ENCODE data around the gene MINDY4.

MINDY4 gene

GRCh38 chr7:30881448-30881847, 110.2 kb downstream of the MINDY4 start:
- no peak overlapping the region for H2BK5ac ChIP-seq (ENCODE audit: low read length)
- H3K27ac ChIP-seq (replicated peaks; ENCODE audit: low read length) = no peak overlapping the region
- H2BK15ac ChIP-seq (ENCODE audit: low read length) = peak overlapping the region; percentile 68
- H3K4me3 ChIP-seq (ENCODE audit: low read length in 2 of 2) = no peak overlapping the region
- peak overlapping the region; percentile 81 for H3K18ac ChIP-seq (ENCODE audit: low read length)
- no peak overlapping the region for H3K14ac ChIP-seq (ENCODE audit: low read length)
- H4K8ac ChIP-seq (ENCODE audit: low read depth, low read length) = no peak overlapping the region
- no peak overlapping the region for H3K23ac ChIP-seq (ENCODE audit: low read depth, low read length, poor library complexity)
- peaks cover 20 to 37% of the 10 kb centered on the region in 2 donors for H3K4me1 ChIP-seq (ENCODE audit: control insufficient read depth in 2 of 2, insufficient read depth in 1 of 2, low read depth in 1 of 2, low read length in 2 of 2)
- H2BK120ac ChIP-seq (ENCODE audit: low read depth, low read length) = no peak overlapping the region
- H4K91ac ChIP-seq (ENCODE audit: low read depth, low read length, poor library complexity) = no peak overlapping the region
- no peak overlapping the region for H3K4ac ChIP-seq (ENCODE audit: low read length)
- WGBS, 2 donors (ENCODE audit: extremely low coverage in 2 of 2, insufficient read length in 2 of 2, insufficient replicate concordance in 1 of 2) = no CpG with 5 or more reads among the region's 7 CpGs
- no peak for DNase-seq (ENCODE audit: low spot score)
- H2BK12ac ChIP-seq (ENCODE audit: low read length) = no peak overlapping the region
- H3K9me3 ChIP-seq (replicated peaks in 1 of 2; ENCODE audit: control insufficient read depth in 2 of 2, insufficient read depth in 1 of 2, low read depth in 1 of 2, low read length in 2 of 2) = no peaks in the 10 kb centered on the region
- H3K4me2 ChIP-seq (ENCODE audit: insufficient read depth, low read length, poor library complexity, severe bottlenecking) = no peak overlapping the region
- no peaks in the 10 kb centered on the region for H3K79me1 ChIP-seq (ENCODE audit: low read depth, low read length)
- H3K27me3 ChIP-seq (ENCODE audit: control insufficient read depth in 3 of 3, insufficient read depth in 3 of 3, low read depth in 1 of 3, low read length in 3 of 3) = no peaks in the 10 kb centered on the region
- no peak overlapping the region for H3K9ac ChIP-seq (ENCODE audit: low read depth, low read length, poor library complexity)
- peak overlapping the region; percentile 23 for H2AK5ac ChIP-seq (ENCODE audit: low read depth, low read length)
- H2AFZ ChIP-seq (ENCODE audit: low read length) = no peak overlapping the region
- H3K36me3 ChIP-seq (replicated peaks in 1 of 2; ENCODE audit: control insufficient read depth in 2 of 2, insufficient read depth in 2 of 2, low read length in 2 of 2) = no peaks in the 10 kb centered on the region

- no peak overlapping the region for H2BK120ac ChIP-seq (ENCODE audit: low read depth, low read length)
- H3K18ac ChIP-seq (ENCODE audit: low read length) = no peak overlapping the region
- H3K4me3 ChIP-seq (ENCODE audit: low read length in 2 of 2) = no peak overlapping the region
- no peak overlapping the region for H4K8ac ChIP-seq (ENCODE audit: low read depth, low read length)
- H3K4ac ChIP-seq (ENCODE audit: low read length) = no peak overlapping the region
- no peaks in the 10 kb centered on the region for H3K79me1 ChIP-seq (ENCODE audit: low read depth, low read length)
- H3K36me3 ChIP-seq (replicated peaks in 1 of 2; ENCODE audit: control insufficient read depth in 2 of 2, insufficient read depth in 2 of 2, low read length in 2 of 2) = no peaks in the 10 kb centered on the region
- no peak overlapping the region for H2AK5ac ChIP-seq (ENCODE audit: low read depth, low read length)
- H3K14ac ChIP-seq (ENCODE audit: low read length) = no peak overlapping the region
- H3K27me3 ChIP-seq (ENCODE audit: control insufficient read depth in 3 of 3, insufficient read depth in 3 of 3, low read depth in 1 of 3, low read length in 3 of 3) = no peaks in the 10 kb centered on the region
- H2AFZ ChIP-seq (ENCODE audit: low read length) = no peak overlapping the region
- no peak overlapping the region for H3K23ac ChIP-seq (ENCODE audit: low read depth, low read length, poor library complexity)
- DNase-seq (ENCODE audit: low spot score) = no peak
- H3K27ac ChIP-seq (replicated peaks; ENCODE audit: low read length) = no peak overlapping the region
- H2BK5ac ChIP-seq (ENCODE audit: low read length) = no peak overlapping the region
- no peak overlapping the region for H3K9ac ChIP-seq (ENCODE audit: low read depth, low read length, poor library complexity)
- no peaks in the 10 kb centered on the region for H3K9me3 ChIP-seq (replicated peaks in 1 of 2; ENCODE audit: control insufficient read depth in 2 of 2, insufficient read depth in 1 of 2, low read depth in 1 of 2, low read length in 2 of 2)
- no peak overlapping the region for H3K4me2 ChIP-seq (ENCODE audit: insufficient read depth, low read length, poor library complexity, severe bottlenecking)
- H2BK12ac ChIP-seq (ENCODE audit: low read length) = no peak overlapping the region
- H2BK15ac ChIP-seq (ENCODE audit: low read length) = no peak overlapping the region
- no peak overlapping the region for H4K91ac ChIP-seq (ENCODE audit: low read depth, low read length, poor library complexity)
- H3K4me1 ChIP-seq (ENCODE audit: control insufficient read depth in 2 of 2, insufficient read depth in 1 of 2, low read depth in 1 of 2, low read length in 2 of 2) = peaks cover 12 to 37% of the 10 kb centered on the region in 2 donors
These were observed 113.7 kb downstream of the MINDY4 start for GRCh38 chr7:30884881-30885280.

GRCh38 chr7:30886608-30887011, 115.4 kb downstream of the MINDY4 start:
- H3K4me2 ChIP-seq (ENCODE audit: insufficient read depth, low read length, poor library complexity, severe bottlenecking) = no peak overlapping the region
- no peak overlapping the region for H3K27ac ChIP-seq (replicated peaks; ENCODE audit: low read length)
- no peaks in the 10 kb centered on the region for H3K36me3 ChIP-seq (replicated peaks in 1 of 2; ENCODE audit: control insufficient read depth in 2 of 2, insufficient read depth in 2 of 2, low read length in 2 of 2)
- H3K4me1 ChIP-seq (ENCODE audit: control insufficient read depth in 2 of 2, insufficient read depth in 1 of 2, low read depth in 1 of 2, low read length in 2 of 2) = peaks cover 0 to 23% of the 10 kb centered on the region in 2 donors
- no CpG with 5 or more reads among the region's 7 CpGs for WGBS, 2 donors (ENCODE audit: extremely low coverage in 2 of 2, insufficient read length in 2 of 2, insufficient replicate concordance in 1 of 2)
- H4K8ac ChIP-seq (ENCODE audit: low read depth, low read length) = no peak overlapping the region
- H3K79me1 ChIP-seq (ENCODE audit: low read depth, low read length) = no peaks in the 10 kb centered on the region
- no peak overlapping the region for H3K14ac ChIP-seq (ENCODE audit: low read length)
- no peak overlapping the region for H2AFZ ChIP-seq (ENCODE audit: low read length)
- H3K23ac ChIP-seq (ENCODE audit: low read depth, low read length, poor library complexity) = no peak overlapping the region
- no peak overlapping the region for H2BK120ac ChIP-seq (ENCODE audit: low read depth, low read length)
- no peak overlapping the region for H3K9ac ChIP-seq (ENCODE audit: low read depth, low read length, poor library complexity)
- H2BK5ac ChIP-seq (ENCODE audit: low read length) = no peak overlapping the region
- H2BK12ac ChIP-seq (ENCODE audit: low read length) = no peak overlapping the region
- H3K4me3 ChIP-seq (ENCODE audit: low read length in 2 of 2) = no peak overlapping the region
- no peak overlapping the region for H2BK15ac ChIP-seq (ENCODE audit: low read length)
- no peak overlapping the region for H4K91ac ChIP-seq (ENCODE audit: low read depth, low read length, poor library complexity)
- DNase-seq (ENCODE audit: low spot score) = no peak
- H2AK5ac ChIP-seq (ENCODE audit: low read depth, low read length) = no peak overlapping the region
- H3K18ac ChIP-seq (ENCODE audit: low read length) = no peak overlapping the region
- H3K27me3 ChIP-seq (ENCODE audit: control insufficient read depth in 3 of 3, insufficient read depth in 3 of 3, low read depth in 1 of 3, low read length in 3 of 3) = no peaks in the 10 kb centered on the region
- no peaks in the 10 kb centered on the region for H3K9me3 ChIP-seq (replicated peaks in 1 of 2; ENCODE audit: control insufficient read depth in 2 of 2, insufficient read depth in 1 of 2, low read depth in 1 of 2, low read length in 2 of 2)
- no peak overlapping the region for H3K4ac ChIP-seq (ENCODE audit: low read length)

GRCh38 chr7:30887464-30887872, 116.3 kb downstream of the MINDY4 start:
- peak overlapping the region; percentile 20 for H3K23ac ChIP-seq (ENCODE audit: low read depth, low read length, poor library complexity)
- H3K27ac ChIP-seq (replicated peaks; ENCODE audit: low read length) = no peak overlapping the region
- H3K27me3 ChIP-seq (ENCODE audit: control insufficient read depth in 3 of 3, insufficient read depth in 3 of 3, low read depth in 1 of 3, low read length in 3 of 3) = no peaks in the 10 kb centered on the region
- H3K36me3 ChIP-seq (replicated peaks in 1 of 2; ENCODE audit: control insufficient read depth in 2 of 2, insufficient read depth in 2 of 2, low read length in 2 of 2) = no peaks in the 10 kb centered on the region
- H2AFZ ChIP-seq (ENCODE audit: low read length) = no peak overlapping the region
- no peak overlapping the region for H2BK15ac ChIP-seq (ENCODE audit: low read length)
- no peaks in the 10 kb centered on the region for H3K79me1 ChIP-seq (ENCODE audit: low read depth, low read length)
- peak overlapping the region; percentile 44 for H3K18ac ChIP-seq (ENCODE audit: low read length)
- H4K91ac ChIP-seq (ENCODE audit: low read depth, low read length, poor library complexity) = no peak overlapping the region
- WGBS, 2 donors (ENCODE audit: extremely low coverage in 2 of 2, insufficient read length in 2 of 2, insufficient replicate concordance in 1 of 2) = no CpG with 5 or more reads among the region's 10 CpGs
- H3K4me3 ChIP-seq (ENCODE audit: low read length in 2 of 2) = no peak overlapping the region
- no peak overlapping the region for H3K4me2 ChIP-seq (ENCODE audit: insufficient read depth, low read length, poor library complexity, severe bottlenecking)
- H3K9me3 ChIP-seq (replicated peaks in 1 of 2; ENCODE audit: control insufficient read depth in 2 of 2, insufficient read depth in 1 of 2, low read depth in 1 of 2, low read length in 2 of 2) = no peaks in the 10 kb centered on the region
- peak overlapping the region; percentile 79 for H3K9ac ChIP-seq (ENCODE audit: low read depth, low read length, poor library complexity)
- H2BK12ac ChIP-seq (ENCODE audit: low read length) = peak overlapping the region; percentile 25
- H2BK120ac ChIP-seq (ENCODE audit: low read depth, low read length) = no peak overlapping the region
- H3K4me1 ChIP-seq (ENCODE audit: control insufficient read depth in 2 of 2, insufficient read depth in 1 of 2, low read depth in 1 of 2, low read length in 2 of 2) = peaks cover 0 to 21% of the 10 kb centered on the region in 2 donors
- no peak for DNase-seq (ENCODE audit: low spot score)
- H3K4ac ChIP-seq (ENCODE audit: low read length) = no peak overlapping the region
- H2AK5ac ChIP-seq (ENCODE audit: low read depth, low read length) = no peak overlapping the region
- peak overlapping the region; percentile 39 for H3K14ac ChIP-seq (ENCODE audit: low read length)
- H2BK5ac ChIP-seq (ENCODE audit: low read length) = peak overlapping the region; percentile 56
- no peak overlapping the region for H4K8ac ChIP-seq (ENCODE audit: low read depth, low read length)
